Kidney epithelial cell (primary cell): Measurements from ENCODE around the gene RAB17. TPM values are rescaled to one million over a fixed set of nuclear protein-coding genes. Genes with fewer than 3 reads are reported as not detected.

Experiments
- DNase-seq: peaks from one replicate; pipeline ENCODE4 v3.0.0-alpha.2; 2010; ENCODE audit warnings: low read depth
- H3K27me3 ChIP-seq: 2 replicates; pipeline ENCODE4 v1.6.0; 2011; ENCODE audit warnings: low read length; ENCODE audit not compliant: control insufficient read depth, insufficient read depth
- H3K36me3 ChIP-seq: 2 replicates; pipeline ENCODE4 v1.5.1; 2011; ENCODE audit warnings: low read length; ENCODE audit not compliant: control insufficient read depth, insufficient read depth
- H3K4me3 ChIP-seq: 2 replicates; pipeline ENCODE4 v1.5.1; 2011; ENCODE audit warnings: low read depth, mild to moderate bottlenecking, control low read depth, low read length
- total RNA-seq: library from RNA; depleted of rRNA; stranded (reverse); fragments of >200 nt; gene quantifications from 2 replicates; pipeline ENCODE4 v1.2.3, GENCODE V29; 2015
- TF ChIP-seq, protein P1 (sequence below): IDR thresholded peaks from 2 replicates; pipeline ENCODE4 v1.5.1; 2011; ENCODE audit warnings: mild to moderate bottlenecking, moderate library complexity, low read length, control low read depth, inconsistent platforms; ENCODE audit not compliant: insufficient read depth, poor library complexity, severe bottlenecking

RAB17 gene
- total RNA-seq, 1 donor from 2014 or later: 12.1 TPM

DNA sequence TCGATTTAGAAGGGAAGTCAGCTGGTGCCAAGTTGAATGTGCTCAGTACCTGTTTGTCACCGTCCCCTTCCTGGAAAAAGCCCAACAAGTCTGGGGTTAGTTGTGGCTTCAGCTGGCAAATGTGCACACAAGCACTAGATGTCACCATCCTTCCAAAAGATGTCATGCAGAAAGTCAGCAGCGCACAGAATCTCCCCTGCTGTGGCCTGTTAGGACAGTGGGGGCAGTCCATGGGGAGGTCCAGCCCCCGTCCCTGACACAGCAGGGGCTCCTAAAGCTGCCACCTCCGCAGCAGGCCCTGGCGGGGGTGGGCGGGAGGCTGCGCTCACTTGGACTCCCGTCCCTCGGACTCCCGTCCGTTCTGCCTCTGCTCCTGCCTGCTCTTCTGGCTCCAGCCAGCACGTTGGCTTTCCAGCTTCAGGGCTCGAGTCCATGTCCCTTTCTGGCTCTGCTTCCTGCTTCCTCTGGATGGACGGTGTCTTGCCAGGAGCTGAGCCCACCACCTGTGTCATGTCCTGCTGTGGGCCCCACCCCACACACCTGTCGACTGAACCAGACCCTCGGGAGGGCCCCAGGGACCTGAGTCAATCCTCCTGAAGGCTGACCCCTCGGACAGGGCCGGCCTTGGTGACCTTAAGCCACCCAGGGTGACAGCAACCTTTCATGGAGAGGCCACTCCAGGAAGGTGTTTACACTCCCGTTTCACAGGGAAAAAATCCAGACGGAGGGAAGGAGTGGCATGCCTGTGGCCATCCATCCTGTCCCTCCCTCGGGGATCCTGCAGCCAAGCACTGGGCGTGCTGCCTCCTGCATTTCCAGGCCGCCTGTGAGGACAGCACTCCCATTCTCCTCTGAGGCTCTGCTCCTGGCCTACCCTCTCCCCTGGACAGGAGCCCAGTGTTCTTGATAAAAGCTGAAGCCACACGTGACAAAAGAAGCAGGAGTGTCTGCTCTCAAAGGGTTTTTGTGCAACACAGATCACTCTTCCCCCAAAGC lies 8.5 kb downstream of the RAB17 start:
- Histone ChIP-seq H3K27me3 (peaks cover 3% of the 10 kb centered on the region), H3K4me3 (no peak overlapping the region), H3K36me3 (no peaks in the 10 kb centered on the region)
- TF ChIP-seq, protein P1, sequence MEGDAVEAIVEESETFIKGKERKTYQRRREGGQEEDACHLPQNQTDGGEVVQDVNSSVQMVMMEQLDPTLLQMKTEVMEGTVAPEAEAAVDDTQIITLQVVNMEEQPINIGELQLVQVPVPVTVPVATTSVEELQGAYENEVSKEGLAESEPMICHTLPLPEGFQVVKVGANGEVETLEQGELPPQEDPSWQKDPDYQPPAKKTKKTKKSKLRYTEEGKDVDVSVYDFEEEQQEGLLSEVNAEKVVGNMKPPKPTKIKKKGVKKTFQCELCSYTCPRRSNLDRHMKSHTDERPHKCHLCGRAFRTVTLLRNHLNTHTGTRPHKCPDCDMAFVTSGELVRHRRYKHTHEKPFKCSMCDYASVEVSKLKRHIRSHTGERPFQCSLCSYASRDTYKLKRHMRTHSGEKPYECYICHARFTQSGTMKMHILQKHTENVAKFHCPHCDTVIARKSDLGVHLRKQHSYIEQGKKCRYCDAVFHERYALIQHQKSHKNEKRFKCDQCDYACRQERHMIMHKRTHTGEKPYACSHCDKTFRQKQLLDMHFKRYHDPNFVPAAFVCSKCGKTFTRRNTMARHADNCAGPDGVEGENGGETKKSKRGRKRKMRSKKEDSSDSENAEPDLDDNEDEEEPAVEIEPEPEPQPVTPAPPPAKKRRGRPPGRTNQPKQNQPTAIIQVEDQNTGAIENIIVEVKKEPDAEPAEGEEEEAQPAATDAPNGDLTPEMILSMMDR: peak; percentile 52
- no peak for DNase-seq

DNA sequence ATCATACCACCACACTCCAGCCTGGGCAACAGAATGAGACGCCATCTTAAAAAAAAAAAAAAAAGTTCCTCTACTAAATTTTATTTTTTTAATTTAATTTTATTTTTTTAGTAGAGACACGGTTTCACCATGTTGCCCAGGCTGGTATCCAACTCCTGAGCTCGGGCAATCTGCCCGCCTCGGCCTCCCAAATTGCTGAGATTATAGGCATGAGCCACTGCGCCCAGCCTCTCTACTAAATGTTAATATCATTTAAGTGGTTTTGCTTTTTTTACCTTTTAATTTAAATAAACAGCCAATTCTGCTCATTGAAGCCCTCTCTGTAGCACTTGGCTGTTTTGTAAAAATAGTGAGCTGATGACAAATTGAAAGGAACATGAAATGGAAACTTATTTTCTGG lies 9.2 kb downstream of the RAB17 start:
- TF ChIP-seq, protein P1: no peak
- Histone ChIP-seq H3K27me3 (peaks cover 3% of the 10 kb centered on the region), H3K4me3 (no peak overlapping the region), H3K36me3 (no peaks in the 10 kb centered on the region)
- no peak for DNase-seq

DNA sequence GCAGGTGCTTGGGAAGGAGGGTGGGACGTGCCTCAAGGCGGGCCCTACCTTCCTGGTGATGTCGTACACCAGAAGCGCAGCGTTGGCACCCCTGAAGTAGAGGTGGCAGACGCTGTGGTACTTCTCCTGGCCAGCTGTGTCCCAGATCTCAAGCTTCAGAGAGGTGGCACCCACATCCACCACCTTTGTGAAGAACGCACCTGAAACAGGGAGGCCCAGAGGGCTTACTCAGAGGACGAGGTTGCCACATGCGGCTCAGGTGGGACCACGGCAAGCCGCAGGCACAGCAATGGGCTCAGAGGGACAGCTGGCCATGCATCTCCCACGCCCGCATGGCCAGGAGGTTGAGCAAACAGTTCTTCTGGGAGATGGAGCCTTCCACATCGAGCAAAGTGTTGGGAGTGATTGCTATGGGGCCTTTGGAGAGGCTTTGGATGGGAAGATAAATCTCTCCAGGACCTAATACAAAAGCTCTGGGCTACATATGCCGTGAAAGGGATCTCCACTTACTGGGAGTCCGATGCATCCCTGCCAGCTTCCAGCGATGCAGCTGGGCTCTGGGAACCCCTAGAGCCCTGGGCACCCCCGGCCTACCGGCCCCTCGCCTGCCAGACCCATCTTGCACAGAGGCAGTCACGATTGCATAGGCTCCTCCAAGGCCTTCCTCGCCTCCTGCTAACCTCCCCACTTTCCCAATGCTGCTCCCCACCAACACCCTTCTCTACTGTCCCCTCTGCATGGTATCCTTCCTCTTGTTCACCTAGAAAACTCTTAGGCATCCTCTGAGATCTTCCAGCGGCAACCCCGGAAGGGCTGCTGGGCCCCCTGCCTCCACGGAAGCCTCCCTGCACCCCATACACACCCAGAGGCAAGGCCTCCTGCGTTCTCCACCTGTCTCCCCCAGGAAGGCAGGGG lies 12.3 kb downstream of the RAB17 start:
- TF ChIP-seq, protein P1: no peak
- Histone ChIP-seq H3K36me3 (no peaks in the 10 kb centered on the region), H3K4me3 (no peak overlapping the region), H3K27me3 (peaks cover 3% of the 10 kb centered on the region)
- no peak for DNase-seq

DNA sequence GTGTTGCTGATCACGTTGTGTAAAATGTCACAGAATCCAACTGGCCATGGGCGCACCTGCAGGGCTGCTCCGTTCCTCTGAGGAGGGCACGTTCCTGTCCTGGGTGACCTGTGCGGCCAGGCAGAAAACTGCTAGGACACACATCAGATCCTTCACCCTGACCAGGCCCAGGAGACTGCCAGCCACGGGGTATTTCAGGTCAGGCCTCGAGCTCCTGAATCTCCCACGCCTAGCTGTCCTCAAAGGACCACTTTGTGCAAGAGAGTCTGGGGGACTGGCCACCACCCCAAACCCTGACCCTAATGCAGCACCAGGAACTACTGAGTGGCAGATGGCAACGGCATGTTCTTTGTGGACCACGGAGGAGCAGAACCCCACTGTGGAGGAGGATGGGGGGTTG lies 13.1 kb downstream of the RAB17 start:
- Histone ChIP-seq H3K4me3 (no peak overlapping the region), H3K27me3 (peaks cover 3% of the 10 kb centered on the region), H3K36me3 (no peaks in the 10 kb centered on the region)
- TF ChIP-seq, protein P1: no peak
- DNase-seq: no peak

DNA sequence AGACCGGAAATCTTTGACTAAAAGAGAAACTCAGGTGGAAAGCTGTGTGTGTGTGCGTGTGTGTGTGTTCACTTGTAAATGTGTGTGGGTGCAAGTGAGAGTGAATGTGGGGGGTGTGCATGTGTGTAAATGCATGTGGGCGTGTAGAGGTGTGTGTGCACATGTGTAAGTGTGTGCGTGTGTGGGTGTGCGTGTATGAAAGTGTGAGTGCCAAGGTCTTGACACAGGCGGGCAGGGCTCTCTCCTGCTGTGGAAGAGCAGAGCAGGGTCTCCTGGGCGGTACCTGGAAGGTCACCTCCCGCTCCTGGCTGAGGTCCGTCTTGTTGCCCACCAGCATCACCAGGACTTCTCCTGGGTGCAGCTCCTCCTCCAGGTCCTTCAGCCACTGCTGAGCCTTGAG lies 13.6 kb downstream of the RAB17 start:
- Histone ChIP-seq H3K4me3 (no peak overlapping the region), H3K27me3 (peaks cover 3% of the 10 kb centered on the region), H3K36me3 (no peaks in the 10 kb centered on the region)
- no peak for DNase-seq
- TF ChIP-seq, protein P1: no peak
